ENCODE data around the gene VSTM2L.
A peak's percentile ranks its signal among the peaks of the same experiment; 100 is the strongest.

VSTM2L gene

DNA sequence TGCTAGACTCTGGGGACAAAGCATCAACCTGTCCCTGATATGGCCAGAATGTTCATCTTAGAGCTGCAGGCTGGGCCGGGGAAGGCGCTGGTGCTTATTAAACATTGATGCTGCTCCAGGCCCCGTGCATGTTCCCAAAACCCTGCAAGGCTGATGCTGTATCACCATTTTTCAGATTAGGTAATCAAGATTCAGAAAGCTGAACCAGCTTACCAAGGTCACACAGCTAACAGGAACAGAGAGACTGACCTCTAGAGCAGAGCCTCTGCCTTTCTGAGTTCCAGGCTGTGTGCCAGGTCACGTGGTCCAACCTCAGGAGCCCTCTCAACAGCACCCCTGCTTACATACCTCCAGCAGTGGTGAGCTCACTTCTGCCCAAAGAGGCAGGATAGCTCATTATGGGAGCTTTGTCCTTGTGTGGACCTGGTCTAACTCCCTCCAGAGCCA lies 16.1 kb upstream of the VSTM2L start:
- H3K4me3 ChIP-seq (ENCODE audit: low read depth, low read length), result no peak overlapping the region
- peak; percentile 45 for DNase-seq (ENCODE audit: low read depth)
- TF ChIP-seq, protein P1, sequence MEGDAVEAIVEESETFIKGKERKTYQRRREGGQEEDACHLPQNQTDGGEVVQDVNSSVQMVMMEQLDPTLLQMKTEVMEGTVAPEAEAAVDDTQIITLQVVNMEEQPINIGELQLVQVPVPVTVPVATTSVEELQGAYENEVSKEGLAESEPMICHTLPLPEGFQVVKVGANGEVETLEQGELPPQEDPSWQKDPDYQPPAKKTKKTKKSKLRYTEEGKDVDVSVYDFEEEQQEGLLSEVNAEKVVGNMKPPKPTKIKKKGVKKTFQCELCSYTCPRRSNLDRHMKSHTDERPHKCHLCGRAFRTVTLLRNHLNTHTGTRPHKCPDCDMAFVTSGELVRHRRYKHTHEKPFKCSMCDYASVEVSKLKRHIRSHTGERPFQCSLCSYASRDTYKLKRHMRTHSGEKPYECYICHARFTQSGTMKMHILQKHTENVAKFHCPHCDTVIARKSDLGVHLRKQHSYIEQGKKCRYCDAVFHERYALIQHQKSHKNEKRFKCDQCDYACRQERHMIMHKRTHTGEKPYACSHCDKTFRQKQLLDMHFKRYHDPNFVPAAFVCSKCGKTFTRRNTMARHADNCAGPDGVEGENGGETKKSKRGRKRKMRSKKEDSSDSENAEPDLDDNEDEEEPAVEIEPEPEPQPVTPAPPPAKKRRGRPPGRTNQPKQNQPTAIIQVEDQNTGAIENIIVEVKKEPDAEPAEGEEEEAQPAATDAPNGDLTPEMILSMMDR (conservative IDR thresholded peaks at IDR 0.05; ENCODE audit: low read depth, low read length), result no peak

GRCh38 chr20:37888641-37889040 lies 14.3 kb upstream of the VSTM2L start:
- TF ChIP-seq, protein P1 (conservative IDR thresholded peaks at IDR 0.05; ENCODE audit: low read depth, low read length), result no peak
- no peak overlapping the region for H3K4me3 ChIP-seq (ENCODE audit: low read depth, low read length)
- DNase-seq (ENCODE audit: low read depth), result no peak

GRCh38 chr20:37890108-37890507 lies 12.8 kb upstream of the VSTM2L start:
- H3K4me3 ChIP-seq (ENCODE audit: low read depth, low read length), result no peak overlapping the region
- TF ChIP-seq, protein P1 (conservative IDR thresholded peaks at IDR 0.05; ENCODE audit: low read depth, low read length), result no peak
- DNase-seq (ENCODE audit: low read depth), result no peak

GRCh38 chr20:37890643-37891042 lies 12.3 kb upstream of the VSTM2L start:
- TF ChIP-seq, protein P1 (conservative IDR thresholded peaks at IDR 0.05; ENCODE audit: low read depth, low read length), result no peak
- DNase-seq (ENCODE audit: low read depth), result no peak
- no peak overlapping the region for H3K4me3 ChIP-seq (ENCODE audit: low read depth, low read length)

- TF ChIP-seq, protein P1 (conservative IDR thresholded peaks at IDR 0.05; ENCODE audit: low read depth, low read length), result no peak
- no peak overlapping the region for H3K4me3 ChIP-seq (ENCODE audit: low read depth, low read length)
- no peak for DNase-seq (ENCODE audit: low read depth)
Observed at GRCh38 chr20:37892001-37892400, 10.9 kb upstream of the VSTM2L start.

- no peak overlapping the region for H3K4me3 ChIP-seq (ENCODE audit: low read depth, low read length)
- TF ChIP-seq, protein P1 (conservative IDR thresholded peaks at IDR 0.05; ENCODE audit: low read depth, low read length), result no peak
- DNase-seq (ENCODE audit: low read depth), result no peak
Observed at GRCh38 chr20:37893566-37894241, 9.2 kb upstream of the VSTM2L start.

DNA sequence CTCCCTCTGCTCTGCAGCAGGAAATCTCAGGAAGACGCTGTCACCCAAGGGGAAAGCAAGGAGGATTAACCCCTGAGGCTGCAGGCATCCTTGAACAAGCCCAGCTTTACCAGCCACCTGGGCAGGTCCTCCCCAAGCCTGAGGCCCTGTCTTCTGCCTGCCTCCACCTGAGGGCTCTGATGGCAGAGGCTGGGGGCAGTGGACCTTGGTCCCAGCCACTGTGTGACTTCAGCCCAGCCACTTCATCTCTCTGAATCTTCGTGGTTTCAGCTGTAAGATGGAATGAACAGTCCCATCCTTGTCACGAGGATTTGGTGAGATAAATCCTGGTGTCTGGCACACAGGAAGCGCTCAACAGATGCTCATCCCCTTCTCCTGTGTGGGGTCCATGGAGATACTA lies 8.5 kb upstream of the VSTM2L start:
- H3K4me3 ChIP-seq (ENCODE audit: low read depth, low read length), result no peak overlapping the region
- DNase-seq (ENCODE audit: low read depth), result no peak
- TF ChIP-seq, protein P1 (conservative IDR thresholded peaks at IDR 0.05; ENCODE audit: low read depth, low read length), result no peak
